Cardiac muscle cell (in vitro differentiated cells and primary cell): Measurements from ENCODE around the gene SMAD6. TPM values are rescaled to one million over a fixed set of nuclear protein-coding genes. Genes with fewer than 3 reads are reported as not detected.

Source experiments
- DNase-seq, 2 donors: peaks; one replicate each; pipeline versions ENCODE4 v3.0.0 to v3.0.0-alpha.2; 2010 to 2017; ENCODE audit warnings: low read depth in 1 of 2, low spot score in 1 of 2
- H3K27ac ChIP-seq: fragments of 200-600 bp; sonication (generic); 2 replicates; pipeline ENCODE4 v1.5.1; 2016
- H3K27me3 ChIP-seq: fragments of 200-600 bp; sonication (generic); 2 replicates; pipeline ENCODE4 v1.6.0; 2016; ENCODE audit warnings: control low read depth
- H3K36me3 ChIP-seq: fragments of 200-600 bp; sonication (generic); 2 replicates; pipeline ENCODE4 v1.5.1; 2016; ENCODE audit warnings: control low read depth
- H3K4me1 ChIP-seq: fragments of 200-600 bp; sonication (generic); 2 replicates; pipeline ENCODE4 v1.8.1; 2017; ENCODE audit warnings: low read depth, mild to moderate bottlenecking, mixed run types
- H3K4me3 ChIP-seq: fragments of 200-600 bp; sonication (generic); 2 replicates; pipeline ENCODE4 v1.5.1; 2016; ENCODE audit warnings: mild to moderate bottlenecking
- H3K9me3 ChIP-seq: fragments of 200-600 bp; sonication (generic); 2 replicates; pipeline ENCODE4 v1.5.1; 2017; ENCODE audit warnings: low read depth, mild to moderate bottlenecking, control low read depth
- CTCF ChIP-seq: IDR thresholded peaks from 2 replicates; pipeline ENCODE4 v1.5.1; 2012; ENCODE audit warnings: low read depth, mild to moderate bottlenecking, low read length
- polyA plus RNA-seq: library from polyadenylated mRNA; unstranded; fragments of >200 nt; fragmentation: Nextera tagmentation; extraction: Ambion mirVana; gene quantifications from 2 replicates; pipeline ENCODE4 v1.2.1, GENCODE V29; 2016
- total RNA-seq: library from RNA; depleted of rRNA; stranded (reverse); fragments of >200 nt; gene quantifications from 2 replicates; pipeline ENCODE4 v1.2.3, GENCODE V29; 2016

Gene SMAD6
- total and polyA plus RNA-seq, 2 experiments from 2014 or later, result 106 to 274 TPM

GRCh38 chr15:66788024-66788423 lies 86.0 kb downstream of the SMAD6 start:
- no peak for TF ChIP-seq CTCF
- H3K4me1 ChIP-seq, result peaks cover 7% of the 10 kb centered on the region
- no peak overlapping the region for H3K27ac ChIP-seq
- DNase-seq, result no peak
- peaks cover 6% of the 10 kb centered on the region for H3K36me3 ChIP-seq
- H3K9me3 ChIP-seq, result no peaks in the 10 kb centered on the region
- no peaks in the 10 kb centered on the region for H3K27me3 ChIP-seq
- no peak overlapping the region for H3K4me3 ChIP-seq

GRCh38 chr15:66789029-66790025 lies 87.3 kb downstream of the SMAD6 start:
- peak; percentile 43 to 84 for DNase-seq
- TF ChIP-seq CTCF, result peak; percentile 75
- no peaks in the 10 kb centered on the region for H3K36me3 ChIP-seq

GRCh38 chr15:66795851-66796250 lies 93.8 kb downstream of the SMAD6 start:
- no peak for DNase-seq
- no peak overlapping the region for H3K27ac ChIP-seq
- TF ChIP-seq CTCF, result no peak
- H3K27me3 ChIP-seq, result no peaks in the 10 kb centered on the region
- H3K9me3 ChIP-seq, result no peaks in the 10 kb centered on the region
- H3K4me1 ChIP-seq, result peaks cover 5% of the 10 kb centered on the region
- no peak overlapping the region for H3K4me3 ChIP-seq
- no peaks in the 10 kb centered on the region for H3K36me3 ChIP-seq

More at GRCh38 chr15:66789029-66790025, 87.3 kb downstream of the SMAD6 start:
- Histone ChIP-seq H3K27ac (no peak overlapping the region), H3K27me3 (no peaks in the 10 kb centered on the region), H3K4me3 (no peak overlapping the region), H3K9me3 (no peaks in the 10 kb centered on the region), H3K4me1 (peaks cover 7% of the 10 kb centered on the region)

GRCh38 chr15:66796343-66796742 lies 94.3 kb downstream of the SMAD6 start:
- Histone ChIP-seq H3K27ac (no peak overlapping the region), H3K4me3 (no peak overlapping the region), H3K9me3 (no peaks in the 10 kb centered on the region), H3K27me3 (no peaks in the 10 kb centered on the region), H3K36me3 (no peaks in the 10 kb centered on the region), H3K4me1 (peaks cover 5% of the 10 kb centered on the region)
- no peak for TF ChIP-seq CTCF
- no peak for DNase-seq

- Histone ChIP-seq H3K36me3 (no peaks in the 10 kb centered on the region), H3K4me1 (peaks cover 10% of the 10 kb centered on the region), H3K9me3 (no peaks in the 10 kb centered on the region), H3K27ac (no peak overlapping the region), H3K27me3 (no peaks in the 10 kb centered on the region), H3K4me3 (no peak overlapping the region)
- no peak for DNase-seq
- no peak for TF ChIP-seq CTCF
Observed at GRCh38 chr15:66797921-66798320, 95.9 kb downstream of the SMAD6 start.
